ENCODE data around the gene GALNTL6. TPM values are rescaled to one million over a fixed set of nuclear protein-coding genes. Genes with fewer than 3 reads are reported as not detected.

Gene GALNTL6
- polyA plus RNA-seq, 1 donor from 2014 or later = 14.9 TPM

GRCh38 chr4:172928347-172928746 lies 1115.1 kb downstream of the GALNTL6 start:
- H3F3A ChIP-seq (ENCODE audit: insufficient read depth, low read length, poor library complexity, severe bottlenecking) = no peaks in the 10 kb centered on the region
- no peaks in the 10 kb centered on the region for H3K9me2 ChIP-seq (ENCODE audit: insufficient read depth, low read length)
- H3K27me3 ChIP-seq (ENCODE audit: insufficient read depth, low read depth, low read length) = no peaks in the 10 kb centered on the region
- no peak overlapping the region for H2AFZ ChIP-seq (ENCODE audit: low read depth, low read length)
- no peak for TF ChIP-seq TAF1 (IDR thresholded peaks at IDR 0.05; ENCODE audit: low read depth)
- no peak for TF ChIP-seq EZH2 (IDR thresholded peaks at IDR 0.05; ENCODE audit: borderline replicate concordance, insufficient read depth, low read length, poor library complexity, severe bottlenecking)
- TF ChIP-seq MXI1 (conservative IDR thresholded peaks at IDR 0.05; ENCODE audit: poor library complexity, severe bottlenecking) = no peak
- no peak for TF ChIP-seq SMC3 (conservative IDR thresholded peaks at IDR 0.05; ENCODE audit: poor library complexity)
- no peak for TF ChIP-seq CTCF (IDR thresholded peaks at IDR 0.05; ENCODE audit: poor library complexity, severe bottlenecking)
- no peak for TF ChIP-seq EP300 (conservative IDR thresholded peaks at IDR 0.05; ENCODE audit: poor library complexity, severe bottlenecking)
- TF ChIP-seq REST (IDR thresholded peaks at IDR 0.05; ENCODE audit: borderline replicate concordance) = no peak
- no peak for TF ChIP-seq RAD21 (conservative IDR thresholded peaks at IDR 0.05)
- TF ChIP-seq POLR2AphosphoS5 (IDR thresholded peaks at IDR 0.05) = no peak
- no peaks in the 10 kb centered on the region for H4K20me1 ChIP-seq (ENCODE audit: insufficient read depth)
- no peak overlapping the region for H3K9ac ChIP-seq (ENCODE audit: low read length)
- H3K4me3 ChIP-seq (ENCODE audit: low read length) = no peak overlapping the region
- no peaks in the 10 kb centered on the region for H3K9me3 ChIP-seq (ENCODE audit: low read length)
- H3K4me2 ChIP-seq (ENCODE audit: low read length) = no peak overlapping the region
- no peak overlapping the region for H3K27ac ChIP-seq (ENCODE audit: low read length)
- no peaks in the 10 kb centered on the region for H3K79me2 ChIP-seq (replicated peaks; ENCODE audit: insufficient read depth, low read length)
- H3K36me3 ChIP-seq (ENCODE audit: insufficient read depth, low read length) = no peaks in the 10 kb centered on the region

- Histone ChIP-seq H3K27me3 (ENCODE audit: insufficient read depth, low read depth, low read length) (no peaks in the 10 kb centered on the region), H4K20me1 (ENCODE audit: insufficient read depth) (no peaks in the 10 kb centered on the region), H3K79me2 (replicated peaks; ENCODE audit: insufficient read depth, low read length) (no peaks in the 10 kb centered on the region), H3K36me3 (ENCODE audit: insufficient read depth, low read length) (no peaks in the 10 kb centered on the region), H3K4me3 (ENCODE audit: low read length) (no peak overlapping the region), H3K4me2 (ENCODE audit: low read length) (no peak overlapping the region), H3K9me3 (ENCODE audit: low read length) (no peaks in the 10 kb centered on the region), H2AFZ (ENCODE audit: low read depth, low read length) (no peak overlapping the region), H3F3A (ENCODE audit: insufficient read depth, low read length, poor library complexity, severe bottlenecking) (no peaks in the 10 kb centered on the region), H3K9me2 (ENCODE audit: insufficient read depth, low read length) (no peaks in the 10 kb centered on the region), H3K9ac (ENCODE audit: low read length) (no peak overlapping the region), H3K27ac (ENCODE audit: low read length) (no peak overlapping the region)
- TF ChIP-seq TAF1 (IDR thresholded peaks at IDR 0.05; ENCODE audit: low read depth) = no peak
- no peak for TF ChIP-seq CTCF (IDR thresholded peaks at IDR 0.05; ENCODE audit: poor library complexity, severe bottlenecking)
- TF ChIP-seq MXI1 (conservative IDR thresholded peaks at IDR 0.05; ENCODE audit: poor library complexity, severe bottlenecking) = no peak
Observed at GRCh38 chr4:172938072-172938829, 1125.0 kb downstream of the GALNTL6 start.
